HG03175 (cell line): Measurements from ENCODE around the gene UBXN6.

Experiments used
- ATAC-seq: cut with Tn5 transposase; IDR thresholded peaks from one replicate; pipeline ENCODE4 v1.9.1; 2021; ENCODE audit warnings: mild to moderate bottlenecking, moderate library complexity; ENCODE audit not compliant: unreplicated experiment

The UBXN6 gene

GRCh38 chr19:4493929-4494690 is 36.5 kb upstream of the UBXN6 start:
- no peak for ATAC-seq

DNA sequence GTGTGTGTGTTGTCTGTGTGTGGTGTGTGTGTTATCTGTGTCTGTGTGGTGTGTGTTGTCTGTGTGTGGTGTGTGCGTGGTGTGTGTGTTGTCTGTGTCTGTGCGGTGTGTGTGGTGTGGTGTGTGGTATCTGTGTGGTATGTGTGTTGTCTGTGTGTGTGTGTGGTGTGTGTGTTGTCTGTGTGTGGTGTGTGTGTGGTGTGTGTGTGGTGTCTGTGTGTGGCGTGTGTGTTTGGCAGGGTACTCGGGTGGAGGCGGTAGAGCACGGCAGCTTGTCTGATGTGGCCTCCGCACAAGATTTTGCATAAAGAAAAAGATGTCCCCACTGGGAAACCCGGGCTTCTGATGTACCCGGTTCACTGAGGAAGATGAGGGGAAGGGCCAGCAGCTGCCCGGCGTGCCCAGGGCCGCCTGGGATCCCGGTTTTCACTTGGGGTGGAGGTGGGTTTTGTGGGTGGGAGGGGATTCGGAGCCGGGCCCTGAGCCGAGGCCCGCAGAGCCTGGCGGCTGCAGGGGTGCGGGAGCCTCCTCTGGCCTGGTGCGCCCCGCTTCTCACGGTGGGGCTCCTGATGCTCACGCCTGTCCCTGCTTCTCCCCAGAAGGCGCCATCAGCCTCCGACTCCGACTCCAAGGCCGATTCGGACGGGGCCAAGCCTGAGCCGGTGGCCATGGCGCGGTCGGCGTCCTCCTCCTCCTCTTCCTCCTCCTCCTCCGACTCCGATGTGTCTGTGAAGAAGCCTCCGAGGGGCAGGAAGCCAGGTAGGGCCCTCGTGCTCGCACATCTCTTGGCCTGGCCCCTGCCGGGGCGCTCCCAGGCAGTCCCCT is 35.7 kb upstream of the UBXN6 start:
- ATAC-seq: no peak

DNA sequence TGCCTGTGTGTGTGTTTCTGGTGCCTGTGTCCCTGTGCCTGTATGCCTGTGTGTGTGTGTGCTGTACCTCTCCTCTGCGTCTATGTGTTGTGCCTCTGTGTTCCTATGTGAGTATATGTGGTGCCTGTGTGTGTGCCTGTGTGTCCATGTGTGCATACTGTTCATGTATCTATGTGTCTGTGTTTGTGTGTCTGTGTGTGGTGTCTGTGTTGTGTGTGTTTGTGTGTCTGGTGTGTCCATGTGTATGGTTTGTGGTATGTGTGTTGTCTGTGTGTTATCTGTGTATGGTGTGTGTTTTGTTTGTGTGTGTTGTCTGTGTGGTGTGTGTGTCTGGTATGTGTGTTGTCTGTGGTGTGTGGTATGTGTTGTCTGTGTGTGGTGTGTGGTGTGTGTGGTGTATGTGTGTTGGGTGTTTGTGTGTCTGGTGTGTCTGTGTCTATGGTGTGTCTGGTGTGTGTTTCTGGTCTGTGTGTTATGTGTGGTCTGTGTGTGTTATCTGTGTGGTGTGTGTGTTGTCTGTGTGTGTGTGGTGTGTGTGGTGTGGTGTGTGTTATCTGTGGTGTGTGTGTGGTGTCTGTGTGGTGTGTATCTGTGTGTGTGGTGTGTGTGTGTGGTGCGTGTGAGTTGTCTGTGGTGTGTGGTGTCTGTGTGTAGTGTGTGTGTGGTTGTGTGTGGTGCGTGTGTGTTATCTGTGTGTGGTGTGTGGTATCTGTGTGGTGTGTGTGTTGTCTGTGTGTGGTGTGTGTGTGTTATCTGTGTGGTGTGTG is 34.9 kb upstream of the UBXN6 start:
- ATAC-seq: no peak

GRCh38 chr19:4491446-4491845 is 33.9 kb upstream of the UBXN6 start:
- no peak for ATAC-seq

DNA sequence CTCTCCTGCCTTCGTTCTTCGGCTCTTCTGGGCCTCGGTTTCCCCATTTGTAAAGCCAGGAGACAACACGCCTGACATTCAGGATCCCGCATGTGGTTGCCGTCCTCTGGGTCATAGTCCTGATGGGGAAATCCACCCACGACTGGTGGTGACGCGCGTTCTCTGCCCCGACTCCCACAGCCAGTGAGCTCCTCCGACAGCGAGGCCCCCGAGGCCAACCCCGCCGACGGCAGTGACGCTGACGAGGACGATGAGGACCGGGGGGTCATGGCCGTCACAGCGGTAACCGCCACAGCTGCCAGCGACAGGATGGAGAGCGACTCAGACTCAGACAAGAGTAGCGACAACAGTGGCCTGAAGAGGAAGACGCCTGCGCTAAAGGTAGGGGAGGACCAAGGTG is 30.9 kb upstream of the UBXN6 start:
- no peak for ATAC-seq

DNA sequence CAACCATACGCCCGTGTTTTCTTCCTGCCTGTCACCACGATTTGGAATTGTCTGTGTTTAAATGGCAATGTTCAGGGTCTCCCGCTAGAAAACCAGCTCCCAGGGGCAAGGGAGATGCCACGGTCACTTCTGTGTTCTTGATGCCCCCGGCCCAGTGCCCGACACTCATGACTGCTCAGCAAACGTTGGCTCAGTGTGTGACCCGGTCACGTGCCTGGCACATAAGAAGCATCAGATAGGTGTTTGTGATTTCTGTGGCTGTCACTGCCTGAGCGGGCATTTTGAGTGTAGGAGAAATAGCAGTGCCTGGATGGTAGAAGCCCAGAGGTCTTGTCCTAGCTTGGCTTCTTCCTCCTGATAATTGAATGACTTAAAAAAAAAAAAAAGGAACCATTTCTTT is 30.0 kb upstream of the UBXN6 start:
- no peak for ATAC-seq

- ATAC-seq: no peak
Measured at GRCh38 chr19:4483385-4483784, 25.8 kb upstream of the UBXN6 start.

GRCh38 chr19:4482721-4483364 is 25.2 kb upstream of the UBXN6 start:
- ATAC-seq: no peak

DNA sequence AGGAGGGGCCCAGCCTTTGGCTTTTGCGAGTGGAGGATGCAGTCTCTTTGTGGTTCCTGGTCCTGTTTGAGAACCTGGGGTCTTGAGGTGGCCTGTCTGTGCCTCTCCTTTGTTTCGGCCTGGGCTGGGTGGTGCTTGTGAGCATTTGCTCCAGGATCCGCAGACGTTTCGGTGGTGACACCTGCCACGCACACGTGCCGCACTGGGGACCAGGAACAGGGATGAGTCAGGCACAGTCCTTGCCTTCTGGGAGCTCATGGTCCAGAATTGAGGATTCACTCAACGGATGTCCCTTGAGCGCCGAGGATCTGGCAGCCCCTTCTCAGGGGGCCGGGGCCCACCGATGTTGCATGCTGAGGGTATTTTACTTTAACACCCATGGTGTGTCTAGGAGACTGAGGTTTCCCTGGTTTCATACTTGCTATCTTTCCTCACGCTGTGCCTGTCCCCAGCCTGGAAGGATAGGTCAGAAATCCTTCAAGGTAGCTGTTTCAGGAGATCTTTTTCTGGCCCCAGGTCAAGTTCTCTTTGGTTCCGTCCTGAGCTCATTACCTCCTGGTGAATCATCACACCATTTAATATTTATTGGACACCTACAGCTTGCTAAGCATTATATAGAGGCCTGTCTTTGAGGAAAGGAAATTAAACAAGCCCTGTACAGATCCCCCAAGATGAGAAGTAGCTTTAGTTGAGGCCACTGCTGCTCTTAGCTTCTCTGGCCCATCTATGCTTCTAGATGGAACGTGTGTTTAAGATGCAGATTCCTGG is 19.6 kb upstream of the UBXN6 start:
- ATAC-seq: no peak

- ATAC-seq: no peak
Measured at GRCh38 chr19:4474514-4475022, 17.0 kb upstream of the UBXN6 start.

GRCh38 chr19:4473763-4474513 is 16.3 kb upstream of the UBXN6 start:
- no peak for ATAC-seq

GRCh38 chr19:4473011-4473762 is 15.6 kb upstream of the UBXN6 start:
- ATAC-seq: no peak

DNA sequence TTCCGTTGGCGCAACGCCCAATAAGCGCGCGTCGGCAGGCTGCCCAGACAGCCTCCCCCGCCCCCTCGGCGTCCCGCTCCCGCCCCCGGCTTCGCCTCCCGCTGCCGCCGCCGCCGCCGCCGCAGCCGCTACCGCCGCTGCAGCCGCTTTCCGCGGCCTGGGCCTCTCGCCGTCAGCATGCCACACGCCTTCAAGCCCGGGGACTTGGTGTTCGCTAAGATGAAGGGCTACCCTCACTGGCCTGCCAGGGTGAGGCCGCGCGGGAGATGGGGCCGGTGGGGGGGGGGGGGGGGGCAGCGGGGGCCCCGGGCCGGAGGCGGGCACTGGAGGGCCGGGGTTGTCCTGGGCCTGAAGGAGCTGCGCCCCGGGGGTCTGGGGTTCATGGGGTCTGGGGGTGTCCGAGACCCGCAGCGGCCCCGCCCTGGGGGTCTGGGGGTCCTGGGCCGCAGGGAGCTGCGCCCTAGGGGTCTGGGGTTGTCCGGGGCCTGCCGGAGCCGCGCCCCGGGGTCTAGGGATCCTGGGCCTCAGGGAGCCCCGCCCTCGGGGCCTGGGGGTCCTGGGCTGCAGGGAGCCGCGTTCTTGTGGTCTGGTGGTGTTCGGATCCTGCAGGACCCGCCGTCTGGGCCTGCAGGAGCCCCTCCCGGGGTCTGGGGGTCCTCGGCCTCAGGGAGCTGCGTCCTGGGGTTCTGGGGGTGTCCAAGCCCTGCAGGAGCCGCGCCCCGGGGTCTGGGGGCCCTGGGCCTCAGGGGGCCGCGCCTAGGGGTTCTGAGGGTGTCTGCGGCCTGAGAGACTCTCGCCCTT is 14.8 kb upstream of the UBXN6 start, which contains the start of gene HDGFL2:
TSS of gene HDGFL2 (plus strand) at position 124 of the 801 bp plus-strand sequence. CDS start at position 178, 54 bp downstream.
- ATAC-seq: no peak

GRCh38 chr19:4471403-4472173 is 14.0 kb upstream of the UBXN6 start:
- ATAC-seq: peak; percentile 93

DNA sequence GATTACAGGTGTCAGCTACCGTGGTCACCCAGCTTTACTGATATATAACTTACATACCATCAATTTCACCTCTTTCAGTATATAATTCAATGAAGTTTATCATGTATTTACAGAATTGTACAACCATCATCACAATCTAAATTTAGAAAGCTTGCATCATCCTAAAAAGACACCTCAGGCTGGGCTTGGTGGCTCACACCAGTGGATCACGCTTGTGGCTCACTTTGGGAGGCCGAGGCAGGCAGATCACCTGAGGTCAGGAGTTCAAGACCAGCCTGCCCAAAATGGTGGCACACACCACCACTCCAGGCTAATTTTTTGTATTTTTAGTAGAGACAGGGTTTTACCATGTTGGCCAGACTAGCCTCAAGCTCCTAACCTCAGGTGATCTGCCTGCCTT is 10.2 kb upstream of the UBXN6 start:
- ATAC-seq: no peak

GRCh38 chr19:4464815-4465581 is 7.4 kb upstream of the UBXN6 start:
- no peak for ATAC-seq
